Activated B cell treated with CpG ODN at 0.5 μM for 24 hours (primary cell): Measurements from ENCODE around the gene CRB1. TPM values are rescaled to one million over a fixed set of nuclear protein-coding genes. Genes with fewer than 3 reads are reported as not detected.

ENCODE experiments used
- ATAC-seq: fragments of 200-7000 bp; cut with Tn5 transposase; one replicate; pipeline ENCODE4 v1.10.0; 2021; ENCODE audit warnings: low read depth, mild to moderate bottlenecking, moderate library complexity
- CTCF ChIA-PET: fragments of 350-600 bp; sonication (Branson Sonifier 250); formaldehyde crosslinking; loops from one replicate; lab custom pipeline; 2021; ENCODE audit warnings: antibody characterized with exemption; lab: Charles Lee
- POLR2A ChIA-PET: fragments of 350-600 bp; sonication (Branson Sonifier 250); formaldehyde crosslinking; loops from one replicate; lab custom pipeline; 2021; ENCODE audit warnings: antibody characterized with exemption; lab: Charles Lee
- DNase-seq: peaks from one replicate; pipeline ENCODE4 v3.0.0; 2022
- H3K27ac Mint-ChIP-seq: one replicate; pipeline ENCODE4 v1.8.0; 2020; ENCODE audit warnings: mixed read lengths
- H3K27me3 Mint-ChIP-seq: one replicate; pipeline ENCODE4 v1.8.0; 2021; ENCODE audit warnings: mixed read lengths
- H3K36me3 Mint-ChIP-seq: one replicate; pipeline ENCODE4 v1.8.0; 2021; ENCODE audit warnings: low read depth, mixed read lengths
- H3K4me1 Mint-ChIP-seq: one replicate; pipeline ENCODE4 v1.8.0; 2021; ENCODE audit warnings: mixed read lengths
- H3K4me3 Mint-ChIP-seq: one replicate; pipeline ENCODE4 v1.8.0; 2020; ENCODE audit warnings: mild to moderate bottlenecking, mixed read lengths
- H3K9me3 Mint-ChIP-seq: one replicate; pipeline ENCODE4 v1.8.0; 2020; ENCODE audit warnings: mixed read lengths
- CTCF ChIP-seq: fragments of 200-600 bp; IDR thresholded peaks from one replicate; pipeline ENCODE4 v1.8.0; 2022; ENCODE audit warnings: antibody characterized with exemption, mild to moderate bottlenecking
- intact Hi-C: fragments of 100-400 bp; cut with micrococcal nuclease; formaldehyde crosslinking; loops from one replicate; pipeline ENCODE4 v1.15.1; 2024
- total RNA-seq: library from RNA; stranded (reverse); gene quantifications from 2 replicates; pipeline ENCODE4 v1.2.3, GENCODE V29; 2022

Gene CRB1
- total RNA-seq, 1 donor from 2014 or later = not detected

DNA sequence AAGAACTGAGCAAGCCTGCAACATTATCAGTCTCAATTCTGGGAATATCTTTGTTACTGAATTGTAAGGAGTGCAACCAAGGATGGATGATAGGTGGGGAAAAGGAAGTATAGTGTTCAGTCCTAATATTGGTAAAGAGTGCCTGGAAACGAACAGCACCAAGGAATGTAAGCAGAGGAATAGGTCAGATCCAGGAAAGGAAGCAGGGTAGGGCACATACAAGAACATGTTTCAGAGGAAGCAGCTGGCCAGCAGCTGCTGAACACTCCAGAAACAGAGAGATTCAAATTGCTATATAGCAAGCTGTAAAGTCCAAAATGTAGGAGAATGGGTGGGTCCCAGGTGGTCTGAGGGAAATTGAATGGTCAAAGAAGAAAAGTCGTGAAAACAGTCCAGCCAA, 37.9 kb downstream of the CRB1 start:
- intact Hi-C loops = no loop called here
- no peaks in the 10 kb centered on the region for H3K27me3 Mint-ChIP-seq
- ATAC-seq (no peak), DNase-seq (no peak)
- TF ChIP-seq CTCF = no peak
- no peak overlapping the region for H3K27ac Mint-ChIP-seq
- no peaks in the 10 kb centered on the region for H3K4me1 Mint-ChIP-seq
- H3K36me3 Mint-ChIP-seq = no peaks in the 10 kb centered on the region
- ChIA-PET POLR2A (no interaction called here), CTCF (no interaction called here)
- H3K4me3 Mint-ChIP-seq = no peak overlapping the region
- no peaks in the 10 kb centered on the region for H3K9me3 Mint-ChIP-seq

GRCh38 chr1:197306381-197307062, 38.5 kb downstream of the CRB1 start:
- no peak overlapping the region for H3K27ac Mint-ChIP-seq
- no peaks in the 10 kb centered on the region for H3K4me1 Mint-ChIP-seq
- no peaks in the 10 kb centered on the region for H3K36me3 Mint-ChIP-seq
- H3K9me3 Mint-ChIP-seq = no peaks in the 10 kb centered on the region
- intact Hi-C loops = no loop called here
- POLR2A ChIA-PET = no interaction called here
- ATAC-seq (no peak), DNase-seq (no peak)
- CTCF ChIA-PET = no interaction called here
- TF ChIP-seq CTCF = no peak
- no peak overlapping the region for H3K4me3 Mint-ChIP-seq
- H3K27me3 Mint-ChIP-seq = no peaks in the 10 kb centered on the region

DNA sequence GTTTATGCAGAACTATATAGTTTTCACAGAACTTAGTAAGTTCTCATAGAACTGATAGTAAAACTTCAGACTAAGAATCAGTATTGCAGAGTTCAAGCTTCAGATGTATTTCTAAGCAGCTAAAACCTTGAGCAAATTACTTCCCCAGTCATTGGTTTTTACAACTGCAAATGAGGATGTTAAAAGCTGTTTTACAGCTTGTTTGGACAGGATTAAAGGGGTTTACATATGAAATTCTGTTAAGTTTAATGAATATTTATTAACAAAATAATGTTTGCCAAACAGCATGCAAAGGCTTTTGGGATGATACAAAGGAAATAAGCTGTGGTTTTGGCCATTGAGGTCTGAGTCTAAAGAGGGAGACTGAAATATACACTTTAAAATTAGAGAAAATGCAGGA, 39.1 kb downstream of the CRB1 start:
- Mint-ChIP-seq H3K27me3 (no peaks in the 10 kb centered on the region), H3K27ac (no peak overlapping the region), H3K4me1 (no peaks in the 10 kb centered on the region), H3K9me3 (no peaks in the 10 kb centered on the region), H3K4me3 (no peak overlapping the region), H3K36me3 (no peaks in the 10 kb centered on the region)
- ChIA-PET CTCF (no interaction called here), POLR2A (no interaction called here)
- intact Hi-C loops = no loop called here
- ATAC-seq (no peak), DNase-seq (no peak)
- TF ChIP-seq CTCF = no peak

GRCh38 chr1:197307551-197307950, 39.5 kb downstream of the CRB1 start:
- Mint-ChIP-seq H3K27ac (no peak overlapping the region), H3K4me1 (no peaks in the 10 kb centered on the region), H3K4me3 (no peak overlapping the region), H3K9me3 (no peaks in the 10 kb centered on the region), H3K36me3 (no peaks in the 10 kb centered on the region), H3K27me3 (no peaks in the 10 kb centered on the region)
- no peak for TF ChIP-seq CTCF
- DNase-seq (no peak), ATAC-seq (no peak)
- ChIA-PET CTCF (no interaction called here), POLR2A (no interaction called here)
- intact Hi-C loops = no loop called here

GRCh38 chr1:197311081-197311480, 43.0 kb downstream of the CRB1 start:
- no peak for TF ChIP-seq CTCF
- POLR2A ChIA-PET = no interaction called here
- H3K36me3 Mint-ChIP-seq = no peaks in the 10 kb centered on the region
- no peak overlapping the region for H3K27ac Mint-ChIP-seq
- DNase-seq (no peak), ATAC-seq (no peak)
- CTCF ChIA-PET = no interaction called here
- intact Hi-C loops = no loop called here
- H3K27me3 Mint-ChIP-seq = no peaks in the 10 kb centered on the region
- no peaks in the 10 kb centered on the region for H3K9me3 Mint-ChIP-seq
- no peak overlapping the region for H3K4me3 Mint-ChIP-seq
- H3K4me1 Mint-ChIP-seq = no peaks in the 10 kb centered on the region
